A673 (cell line): ENCODE results near the gene ZNF205. TPM values are rescaled to one million over a fixed set of nuclear protein-coding genes. Genes with fewer than 3 reads are reported as not detected.
"Not testable (repeated sequence)": the region's sequence is repeated elsewhere in the genome, so short reads cannot be mapped to it uniquely, and the experiment has no call there.

ENCODE experiments used
- BruUV-seq: library from RNA; stranded (reverse); fragments of 400-500 nt; replicated peaks from 2 replicates; lab custom pipeline; 2021; lab: Mats Ljungman, UMichigan
- CTCF ChIA-PET: fragments of 300-600 bp; sonication (Branson Sonifier 250); formaldehyde crosslinking; loops from one replicate; lab custom pipeline; 2022; ENCODE audit warnings: antibody characterized with exemption; lab: Charles Lee
- POLR2A ChIA-PET: fragments of 300-600 bp; sonication (Branson Sonifier 250); formaldehyde crosslinking; loops from one replicate; lab custom pipeline; 2022; ENCODE audit warnings: antibody characterized with exemption; ENCODE audit not compliant: low non-redundant PET; lab: Charles Lee
- DNase-seq: peaks from one replicate; pipeline ENCODE4 v3.0.0-alpha.2; 2015; ENCODE audit warnings: low spot score
- H3K27ac ChIP-seq: fragments of 200-600 bp; sonication (generic); 2 replicates; pipeline ENCODE4 v1.5.1; 2016; ENCODE audit warnings: mixed run types, low read depth, mild to moderate bottlenecking, mixed read lengths, antibody characterized with exemption, low read length; ENCODE audit not compliant: poor library complexity, severe bottlenecking
- H3K27me3 ChIP-seq: fragments of 200-600 bp; sonication (generic); replicated peaks from 2 replicates; pipeline ENCODE4 v1.6.1; 2017; ENCODE audit warnings: mixed run types, low read depth, mild to moderate bottlenecking, mixed read lengths, antibody characterized with exemption, low read length; ENCODE audit not compliant: insufficient read depth, poor library complexity
- H3K36me3 ChIP-seq: fragments of 200-600 bp; sonication (generic); 2 replicates; pipeline ENCODE4 v1.6.1; 2016; ENCODE audit warnings: mixed run types, mild to moderate bottlenecking, mixed read lengths, antibody characterized with exemption, low read length; ENCODE audit not compliant: insufficient read depth, poor library complexity, severe bottlenecking
- H3K4me1 ChIP-seq: fragments of 200-600 bp; sonication (generic); 2 replicates; pipeline ENCODE4 v1.6.1; 2017; ENCODE audit warnings: mixed run types, mild to moderate bottlenecking, mixed read lengths, antibody characterized with exemption, low read length; ENCODE audit not compliant: insufficient read depth, poor library complexity, severe bottlenecking
- H3K4me3 ChIP-seq: fragments of 200-600 bp; sonication (generic); 2 replicates; pipeline ENCODE4 v1.5.1; 2016; ENCODE audit warnings: low read depth, mixed run types, mild to moderate bottlenecking, mixed read lengths, low read length; ENCODE audit not compliant: poor library complexity, severe bottlenecking
- H3K9me3 ChIP-seq: fragments of 200-600 bp; sonication (generic); 2 replicates; pipeline ENCODE4 v1.6.1; 2016; ENCODE audit warnings: mixed run types, low read depth, mild to moderate bottlenecking, mixed read lengths, antibody characterized with exemption, low read length; ENCODE audit not compliant: poor library complexity, severe bottlenecking
- EZH2 ChIP-seq: fragments of 200-600 bp; sonication (generic); IDR thresholded peaks from 2 replicates; pipeline ENCODE4 v1.6.1; 2017; ENCODE audit warnings: borderline replicate concordance, low read depth, mild to moderate bottlenecking, mixed read lengths, antibody characterized with exemption, low read length; ENCODE audit not compliant: poor library complexity, severe bottlenecking
- intact Hi-C: fragments of 100-400 bp; cut with micrococcal nuclease; formaldehyde crosslinking; loops from one replicate; pipeline ENCODE4 v1.10.0; 2022; ENCODE audit not compliant: unreplicated experiment
- total RNA-seq: library from RNA; stranded (reverse); gene quantifications from 2 replicates; pipeline ENCODE4 v1.2.3, GENCODE V29; 2021
- TF ChIP-seq, protein P1 (sequence below): fragments of 300-800, 200-600 bp; sonication (generic); conservative IDR thresholded peaks from 2 replicates; pipeline ENCODE4 v1.5.1; 2017; ENCODE audit warnings: low read depth, mild to moderate bottlenecking, antibody characterized with exemption, low read length, moderate library complexity, mixed read lengths

The ZNF205 gene
- total RNA-seq, 1 experiment from 2014 or later, result 19.0 TPM

DNA sequence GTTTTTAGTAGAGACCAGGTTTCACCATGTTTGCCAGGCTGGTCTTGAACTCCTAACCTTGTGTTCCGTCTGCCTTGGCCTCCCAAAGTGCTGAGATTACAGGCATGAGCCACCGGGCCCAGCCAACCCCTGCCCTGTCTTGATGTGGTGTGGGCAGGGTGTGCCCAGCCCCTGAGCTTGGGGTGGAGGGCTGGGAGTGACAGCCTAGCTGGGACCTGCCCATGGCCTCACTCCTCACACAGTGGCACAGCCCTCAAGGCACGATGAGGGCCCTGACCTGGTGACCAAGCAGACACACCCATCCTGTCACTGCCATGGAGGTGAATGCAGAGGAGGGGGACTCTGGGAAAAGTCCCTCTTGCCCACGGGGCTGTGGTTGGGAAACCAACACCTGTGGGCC, 43.9 kb upstream of the ZNF205 start:
- intact Hi-C loops, result no loop called here
- Histone ChIP-seq H3K9me3 (no peaks in the 10 kb centered on the region), H3K4me1 (no peaks in the 10 kb centered on the region), H3K27ac (no peak overlapping the region), H3K36me3 (no peaks in the 10 kb centered on the region), H3K27me3 (no peaks in the 10 kb centered on the region), H3K4me3 (no peak overlapping the region)
- no peak for DNase-seq
- CTCF ChIA-PET, result no interaction called here
- TF ChIP-seq, protein P1, sequence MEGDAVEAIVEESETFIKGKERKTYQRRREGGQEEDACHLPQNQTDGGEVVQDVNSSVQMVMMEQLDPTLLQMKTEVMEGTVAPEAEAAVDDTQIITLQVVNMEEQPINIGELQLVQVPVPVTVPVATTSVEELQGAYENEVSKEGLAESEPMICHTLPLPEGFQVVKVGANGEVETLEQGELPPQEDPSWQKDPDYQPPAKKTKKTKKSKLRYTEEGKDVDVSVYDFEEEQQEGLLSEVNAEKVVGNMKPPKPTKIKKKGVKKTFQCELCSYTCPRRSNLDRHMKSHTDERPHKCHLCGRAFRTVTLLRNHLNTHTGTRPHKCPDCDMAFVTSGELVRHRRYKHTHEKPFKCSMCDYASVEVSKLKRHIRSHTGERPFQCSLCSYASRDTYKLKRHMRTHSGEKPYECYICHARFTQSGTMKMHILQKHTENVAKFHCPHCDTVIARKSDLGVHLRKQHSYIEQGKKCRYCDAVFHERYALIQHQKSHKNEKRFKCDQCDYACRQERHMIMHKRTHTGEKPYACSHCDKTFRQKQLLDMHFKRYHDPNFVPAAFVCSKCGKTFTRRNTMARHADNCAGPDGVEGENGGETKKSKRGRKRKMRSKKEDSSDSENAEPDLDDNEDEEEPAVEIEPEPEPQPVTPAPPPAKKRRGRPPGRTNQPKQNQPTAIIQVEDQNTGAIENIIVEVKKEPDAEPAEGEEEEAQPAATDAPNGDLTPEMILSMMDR, result no peak
- no TSS peak for BruUV-seq
- POLR2A ChIA-PET, result no interaction called here

DNA sequence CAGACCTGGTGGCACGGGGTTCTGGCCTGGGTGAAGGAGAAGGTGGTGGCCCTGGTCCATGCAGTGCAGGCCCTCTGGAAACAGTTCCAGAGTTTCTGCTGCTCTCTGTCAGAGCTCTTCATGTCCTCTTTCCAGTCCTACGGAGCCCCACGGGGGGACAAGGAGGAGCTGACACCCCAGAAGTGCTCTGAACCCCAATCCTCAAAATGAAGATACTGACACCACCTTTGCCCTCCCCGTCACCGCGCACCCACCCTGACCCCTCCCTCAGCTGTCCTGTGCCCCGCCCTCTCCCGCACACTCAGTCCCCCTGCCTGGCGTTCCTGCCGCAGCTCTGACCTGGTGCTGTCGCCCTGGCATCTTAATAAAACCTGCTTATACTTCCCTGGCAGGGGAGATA, 43.2 kb upstream of the ZNF205 start:
- H3K27me3 ChIP-seq, H3K4me3 ChIP-seq, H3K36me3 ChIP-seq, BruUV-seq, H3K27ac ChIP-seq, DNase-seq, CTCF ChIA-PET, POLR2A ChIA-PET, H3K9me3 ChIP-seq, intact Hi-C loops, H3K4me1 ChIP-seq: not testable (repeated sequence)

DNA sequence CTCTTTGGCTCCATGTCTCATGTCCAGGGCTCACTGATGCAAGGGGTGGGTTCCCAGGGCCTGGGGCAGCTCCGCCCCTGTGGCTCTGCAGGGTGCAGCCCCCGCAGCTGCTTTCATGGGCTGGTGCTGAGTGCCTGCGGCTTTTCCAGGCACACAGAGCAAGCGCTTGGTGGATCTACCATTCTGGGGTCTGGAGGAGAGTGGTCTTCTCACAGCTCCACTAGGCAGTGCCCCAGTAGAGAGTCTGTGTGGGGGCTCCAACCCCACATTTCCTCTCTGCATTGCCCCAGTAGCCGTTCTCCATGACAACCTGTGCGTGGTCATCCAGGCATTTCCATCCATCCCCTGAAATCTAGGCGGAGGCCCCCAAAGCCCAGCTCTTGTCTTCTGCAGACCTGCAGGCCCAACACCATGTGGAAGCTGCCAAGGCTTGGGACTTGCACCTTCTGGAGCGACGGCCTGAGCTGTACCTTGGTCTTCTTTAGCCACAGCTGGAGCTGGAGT, 41.7 kb upstream of the ZNF205 start:
- ChIA-PET POLR2A (no interaction called here), CTCF (no interaction called here)
- H3K9me3 ChIP-seq, result no peaks in the 10 kb centered on the region
- TF ChIP-seq, protein P1, result no peak
- no peak for TF ChIP-seq EZH2
- no peak for DNase-seq
- intact Hi-C loops, result no loop called here
- no TSS peak for BruUV-seq
- no peaks in the 10 kb centered on the region for H3K36me3 ChIP-seq
- no peaks in the 10 kb centered on the region for H3K4me1 ChIP-seq
- H3K4me3 ChIP-seq, result no peak overlapping the region
- no peaks in the 10 kb centered on the region for H3K27me3 ChIP-seq
- no peak overlapping the region for H3K27ac ChIP-seq

DNA sequence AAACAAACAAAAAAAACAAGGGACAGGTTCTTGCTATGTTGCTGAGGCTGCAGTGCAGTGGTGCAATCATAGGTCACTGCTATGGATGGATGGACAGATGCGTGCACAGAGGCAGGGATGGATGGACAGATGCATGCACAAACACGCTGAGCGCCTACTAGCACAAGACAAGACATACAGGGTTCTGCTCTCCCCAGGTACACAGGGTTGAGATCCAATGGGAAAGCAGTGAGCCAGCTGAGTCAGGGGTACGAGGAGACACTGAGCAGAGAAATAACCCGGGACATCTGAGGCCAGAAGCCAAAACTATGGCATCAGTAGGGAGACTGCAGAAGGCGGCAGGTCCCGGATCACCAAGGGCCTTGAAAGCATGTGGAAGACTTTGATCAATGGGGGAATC, 40.7 kb upstream of the ZNF205 start:
- Histone ChIP-seq H3K27me3 (peaks cover 4% of the 10 kb centered on the region), H3K27ac (no peak overlapping the region), H3K4me3 (no peak overlapping the region), H3K4me1 (no peaks in the 10 kb centered on the region), H3K9me3 (no peaks in the 10 kb centered on the region), H3K36me3 (no peaks in the 10 kb centered on the region)
- ChIA-PET POLR2A (no interaction called here), CTCF (no interaction called here)
- intact Hi-C loops, result no loop called here
- TF ChIP-seq, protein P1, result no peak
- no peak for TF ChIP-seq EZH2
- no peak for DNase-seq
- BruUV-seq, result no TSS peak

DNA sequence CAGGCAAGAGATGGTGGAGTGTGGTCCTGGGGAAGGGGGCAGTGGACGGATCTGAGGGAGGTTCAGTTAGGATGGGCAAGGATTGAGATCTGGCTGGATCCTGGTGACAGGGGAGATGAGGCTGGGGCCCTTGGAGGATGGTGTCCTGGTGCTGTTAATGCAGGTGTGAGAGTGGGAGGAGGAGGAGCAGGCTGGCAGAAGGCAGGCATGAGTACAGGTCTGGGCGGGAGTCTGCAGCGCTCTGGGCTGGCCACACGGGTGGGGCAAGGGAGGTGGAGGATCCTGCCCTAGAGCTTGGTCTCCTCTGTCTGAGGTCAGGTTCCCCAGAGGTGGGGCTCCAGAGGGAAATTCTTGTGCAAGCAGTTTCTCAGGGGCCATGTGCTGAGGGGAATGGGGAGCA, 40.2 kb upstream of the ZNF205 start:
- POLR2A ChIA-PET, DNase-seq, H3K4me1 ChIP-seq, CTCF ChIA-PET, H3K4me3 ChIP-seq, BruUV-seq, intact Hi-C loops, H3K36me3 ChIP-seq, H3K27me3 ChIP-seq, H3K9me3 ChIP-seq, H3K27ac ChIP-seq: not testable (repeated sequence)
